HG02588 (cell line): ENCODE data around the gene GHRL.

ENCODE experiments used
- ATAC-seq: cut with Tn5 transposase; IDR thresholded peaks from one replicate; pipeline ENCODE4 v1.9.1; 2021; ENCODE audit warnings: mild to moderate bottlenecking, moderate library complexity; ENCODE audit not compliant: unreplicated experiment

Gene GHRL, protein sequence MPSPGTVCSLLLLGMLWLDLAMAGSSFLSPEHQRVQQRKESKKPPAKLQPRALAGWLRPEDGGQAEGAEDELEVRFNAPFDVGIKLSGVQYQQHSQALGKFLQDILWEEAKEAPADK

DNA sequence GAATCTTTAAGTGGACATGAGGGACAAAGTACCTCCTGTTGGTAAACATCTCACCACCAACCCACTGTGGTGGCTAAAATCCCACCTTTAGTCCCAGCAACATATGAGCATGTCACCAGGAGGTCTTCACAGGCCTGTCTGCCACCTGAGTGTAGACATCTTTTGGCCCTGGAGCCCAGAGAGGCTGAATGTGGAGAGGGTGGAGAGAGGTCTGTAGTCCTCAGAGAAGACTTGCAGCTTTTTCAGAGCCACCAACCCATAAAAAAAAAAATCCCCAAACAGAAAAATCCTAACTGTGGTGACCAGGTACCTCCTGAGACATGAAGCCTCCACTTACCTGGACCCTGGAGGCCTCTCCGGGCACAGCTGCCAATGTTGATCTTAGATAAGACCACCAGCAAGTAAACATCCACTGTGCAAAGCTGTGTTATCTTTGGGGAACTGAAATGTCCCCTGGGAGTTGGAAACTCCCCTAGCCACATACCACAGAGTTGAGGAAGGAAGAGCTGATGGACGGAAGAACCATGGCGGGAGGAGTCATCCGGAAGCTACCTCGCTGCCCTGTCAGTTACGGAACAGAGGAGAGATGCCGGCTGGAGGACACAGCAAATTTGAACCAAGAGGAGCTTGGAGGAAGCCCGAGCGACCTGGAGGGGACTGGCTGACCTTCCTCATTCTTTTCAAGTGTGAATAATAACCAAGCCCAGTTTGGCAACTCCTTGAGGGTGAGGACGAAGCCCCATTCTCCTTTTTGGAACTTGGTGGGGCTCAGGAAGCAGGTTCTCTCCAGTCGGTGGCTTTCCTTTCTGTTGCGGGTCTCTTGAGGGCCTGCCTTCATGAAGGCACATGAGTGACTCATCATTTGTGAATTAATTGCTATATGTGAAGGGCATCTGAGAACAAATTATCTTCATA, at the start of gene GHRL:
Gene GHRL (minus strand): TSS at position 443 of the 915 bp plus-strand sequence. CDS start 2,767 bp downstream, outside the sequence.
- ATAC-seq: peak; percentile 79

DNA sequence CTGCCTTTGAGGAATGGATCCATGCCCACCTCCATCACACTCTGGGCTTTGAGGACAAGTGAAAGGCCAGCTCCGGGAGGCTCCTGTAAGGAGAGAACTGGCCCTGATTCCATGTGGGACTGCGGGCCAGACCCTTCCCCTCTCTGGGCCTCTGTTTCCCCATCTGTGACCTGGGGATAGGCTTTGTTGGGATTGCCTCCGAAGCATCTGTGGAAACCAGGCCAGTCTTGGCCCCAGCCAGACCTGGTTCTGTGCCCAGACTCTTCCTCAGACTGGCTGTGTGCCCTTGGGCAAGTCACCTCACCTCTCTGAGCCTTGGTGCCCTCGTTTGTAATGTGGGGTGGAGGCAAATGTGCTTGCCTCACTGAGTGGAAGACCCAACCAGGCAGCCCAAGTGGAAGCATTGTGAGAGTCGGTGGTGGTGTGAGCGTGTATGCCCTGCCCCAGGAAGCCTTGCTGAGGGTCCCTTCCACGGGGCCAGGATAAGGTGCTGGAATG, 49.2 kb upstream of the GHRL start:
- ATAC-seq: no peak

- ATAC-seq: no peak
Observed at GRCh38 chr3:10340476-10340875, 47.7 kb upstream of the GHRL start.

GRCh38 chr3:10340046-10340445, 47.3 kb upstream of the GHRL start:
- ATAC-seq: no peak

DNA sequence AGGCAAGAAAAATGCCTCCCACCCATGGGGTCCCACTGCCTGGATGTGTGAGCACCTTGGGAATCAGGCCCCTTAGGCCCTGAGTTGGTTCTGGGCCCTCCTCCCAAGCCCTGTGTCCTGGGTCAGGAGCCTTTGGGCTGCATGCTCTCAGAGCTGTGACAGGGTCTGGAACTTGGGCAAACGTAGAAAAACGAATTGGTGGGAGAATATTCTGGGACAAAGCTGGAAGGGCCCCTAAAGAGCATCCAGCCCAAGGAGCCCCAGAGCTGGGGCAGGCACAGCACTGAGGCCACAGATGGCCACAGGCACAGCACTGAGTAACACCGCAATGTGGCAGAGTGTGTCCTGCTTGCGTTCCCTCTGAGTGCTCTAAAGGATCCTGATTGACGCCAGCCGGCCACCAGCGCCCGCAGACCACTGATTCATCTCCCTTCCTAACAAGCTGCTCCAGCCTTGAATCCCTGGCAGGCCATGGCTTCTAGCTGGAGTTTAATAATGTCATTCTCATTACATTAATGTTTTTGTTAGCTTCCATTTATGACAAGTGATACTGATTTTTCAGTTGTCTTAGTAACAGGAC, 46.7 kb upstream of the GHRL start:
- no peak for ATAC-seq

DNA sequence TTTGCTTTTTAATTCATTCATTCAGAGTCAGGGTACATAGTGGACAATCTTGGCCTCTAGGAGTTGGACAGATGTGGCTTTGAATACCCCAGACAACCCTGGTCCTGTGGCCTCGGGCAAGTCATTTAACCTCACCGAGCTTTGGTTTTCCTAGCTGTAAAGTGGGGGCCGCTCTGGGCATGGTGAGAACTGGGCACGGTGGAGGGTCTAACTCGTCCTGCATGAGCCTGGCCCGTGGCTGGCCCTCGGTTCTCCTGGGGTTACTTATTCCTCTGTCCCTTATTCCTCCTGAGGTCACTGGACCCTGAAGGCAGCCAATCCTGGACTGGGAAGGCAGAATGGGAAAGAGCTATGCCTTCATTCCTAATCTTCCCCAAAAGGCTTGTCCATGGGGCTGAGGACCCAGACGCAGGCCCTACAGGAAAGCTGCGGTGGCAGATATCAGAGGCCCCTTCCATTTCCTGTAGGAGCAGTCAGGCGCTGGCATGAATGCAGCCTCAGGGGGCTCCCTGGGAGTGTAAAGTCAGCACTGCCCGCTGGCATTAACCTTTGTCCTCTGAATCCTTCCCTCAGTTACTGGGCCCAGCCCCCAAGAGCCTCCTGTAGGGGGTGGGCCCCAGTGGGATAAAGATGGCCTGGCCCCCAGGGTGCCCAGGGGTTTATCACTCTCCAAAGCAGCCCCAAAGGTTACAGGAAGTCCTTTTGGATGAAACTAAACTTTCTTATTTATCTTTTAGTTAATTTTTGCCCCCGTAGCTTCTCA, 46.0 kb upstream of the GHRL start:
- no peak for ATAC-seq

DNA sequence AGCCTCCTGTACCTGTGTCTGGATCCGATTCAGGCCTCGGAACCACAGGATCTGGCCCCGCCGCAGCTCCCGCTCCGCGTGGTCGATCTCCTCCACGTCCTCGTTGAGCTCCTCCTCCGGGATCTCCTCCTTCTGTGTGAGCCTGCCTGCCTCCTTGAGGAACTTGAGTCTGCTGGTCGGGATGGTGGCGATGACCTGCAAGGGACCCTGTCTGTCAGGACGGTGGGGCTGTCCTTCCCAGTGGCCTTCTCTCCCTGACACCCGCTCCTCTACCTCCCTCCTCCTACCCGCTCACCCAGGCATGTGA, 45.4 kb upstream of the GHRL start:
- no peak for ATAC-seq

- no peak for ATAC-seq
Observed at GRCh38 chr3:10337323-10338163, 44.8 kb upstream of the GHRL start.

DNA sequence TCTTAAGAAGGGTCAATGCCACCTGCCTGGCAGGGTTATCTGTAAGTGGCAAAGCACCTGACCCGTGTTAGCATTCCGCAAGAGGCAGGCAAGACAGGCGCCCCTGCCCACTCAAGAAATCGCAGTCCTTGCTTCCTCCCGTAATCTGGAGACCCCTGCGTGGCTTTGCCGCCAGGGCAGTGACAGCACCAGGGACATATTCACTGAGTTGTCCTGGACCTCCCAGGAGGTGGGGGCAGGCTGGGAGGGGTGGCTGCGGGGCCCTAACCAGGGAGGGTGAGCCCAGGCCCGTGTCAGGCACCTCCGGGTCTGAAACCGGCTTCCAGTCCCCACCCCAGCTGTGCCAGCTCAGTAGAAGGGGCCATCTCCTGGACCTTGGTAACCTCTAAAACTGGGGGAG, 44.0 kb upstream of the GHRL start:
- no peak for ATAC-seq

- no peak for ATAC-seq
Observed at GRCh38 chr3:10335871-10336622, 43.3 kb upstream of the GHRL start.

GRCh38 chr3:10335190-10335738, 42.5 kb upstream of the GHRL start:
- ATAC-seq: no peak

DNA sequence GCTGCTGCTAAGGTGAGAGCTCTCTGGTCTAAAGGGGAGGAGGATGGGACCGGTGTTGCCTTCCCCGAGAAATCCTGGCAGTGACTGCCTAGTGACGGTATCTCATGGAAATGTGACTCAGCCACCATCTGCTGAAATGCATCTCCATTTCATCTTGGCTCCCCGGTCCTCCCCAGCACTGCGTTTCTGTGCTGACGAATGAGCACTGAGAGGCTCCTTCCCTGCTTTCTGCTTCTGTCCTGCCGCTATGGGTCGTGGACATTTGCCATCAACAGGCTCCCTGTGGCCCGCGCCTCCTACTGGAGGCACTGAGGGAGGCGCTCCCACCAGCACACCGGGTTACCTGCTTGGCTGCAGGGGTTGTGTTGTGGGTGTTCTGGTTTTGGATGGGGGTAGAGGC, 41.7 kb upstream of the GHRL start:
- no peak for ATAC-seq

DNA sequence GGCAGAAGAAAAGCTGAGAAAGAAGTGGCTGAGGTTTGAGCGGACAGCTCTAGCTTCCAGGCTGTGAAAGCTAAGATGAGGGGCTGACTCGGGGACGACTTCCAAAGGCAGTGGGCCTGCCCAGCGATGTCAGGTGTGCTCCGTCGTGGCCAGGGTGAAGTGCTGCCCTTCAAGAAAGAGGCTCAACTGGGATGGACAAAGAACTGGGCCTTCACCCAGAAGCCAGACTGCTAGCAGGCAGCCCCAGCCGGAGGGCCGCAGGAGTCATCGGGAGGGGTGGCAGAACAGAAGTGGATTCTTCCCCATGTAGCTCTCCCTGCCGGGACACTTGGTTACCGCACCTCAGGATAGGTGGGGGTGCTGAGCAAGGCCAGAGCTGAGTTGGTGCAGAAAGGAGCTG, 41.3 kb upstream of the GHRL start:
- ATAC-seq: no peak

GRCh38 chr3:10333349-10333650, 40.6 kb upstream of the GHRL start:
- ATAC-seq: no peak

- no peak for ATAC-seq
Observed at GRCh38 chr3:10332481-10333348, 40.0 kb upstream of the GHRL start.

DNA sequence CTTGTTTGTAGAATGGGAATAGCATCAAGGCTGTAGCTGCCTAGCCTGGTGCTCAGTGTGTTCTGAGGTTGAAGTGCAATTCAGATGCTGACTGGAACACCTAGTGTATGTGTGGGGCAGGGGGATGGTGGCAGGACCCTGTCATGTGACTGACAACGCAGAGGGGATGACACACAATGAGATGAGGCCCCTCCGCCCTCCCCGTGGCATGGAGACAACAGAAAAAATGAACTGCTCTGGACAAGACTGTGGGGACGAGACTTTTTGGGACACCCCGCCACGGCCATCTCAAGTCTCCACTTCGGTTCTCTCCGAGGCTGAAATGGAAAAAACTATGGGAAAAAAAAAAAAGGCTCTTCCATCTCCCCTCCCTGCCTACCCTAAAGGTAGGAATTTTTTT, 38.6 kb upstream of the GHRL start:
- ATAC-seq: no peak

GRCh38 chr3:10330319-10330718, 37.6 kb upstream of the GHRL start:
- ATAC-seq: no peak

DNA sequence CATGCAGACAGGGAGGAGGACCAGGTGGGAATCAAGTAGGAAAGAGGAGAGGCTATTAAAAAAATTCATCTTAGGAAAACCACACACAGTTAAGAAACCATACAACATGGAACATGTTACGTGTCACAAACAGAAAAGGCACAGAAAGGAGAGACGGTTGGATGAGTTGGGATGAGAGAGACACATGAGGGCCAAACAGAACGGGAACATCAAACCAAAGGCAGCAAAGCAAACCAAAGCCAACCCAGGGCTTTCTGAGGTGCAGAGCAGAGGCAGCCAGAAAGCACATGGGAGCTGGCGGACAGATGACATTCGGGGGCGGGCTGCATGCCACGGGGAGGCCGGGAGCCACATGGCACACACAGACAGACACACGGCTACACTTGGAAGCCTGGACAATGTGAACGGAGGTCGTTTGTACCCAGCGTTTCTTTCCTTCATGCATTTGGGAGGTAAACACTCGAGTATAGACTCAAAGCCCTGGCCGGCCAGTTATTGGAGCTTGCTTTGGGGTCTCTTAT, 36.8 kb upstream of the GHRL start:
- no peak for ATAC-seq
